ENCODE results near the gene LEMD1.
"Not testable (repeated sequence)": the region's sequence is repeated elsewhere in the genome, so short reads cannot be mapped to it uniquely, and the experiment has no call there.

Gene LEMD1

GRCh38 chr1:205417870-205418635, 3.8 kb downstream of the LEMD1 start:
- H3K27me3 ChIP-seq (ENCODE audit: control insufficient read depth, insufficient read depth, low read length) = no peaks in the 10 kb centered on the region
- peaks cover 4% of the 10 kb centered on the region for H3K4me1 ChIP-seq (ENCODE audit: control insufficient read depth, insufficient read depth, low read length)
- no peaks in the 10 kb centered on the region for H3K36me3 ChIP-seq (ENCODE audit: control insufficient read depth, insufficient read depth, low read length)
- no peak overlapping the region for H3K27ac ChIP-seq (ENCODE audit: low read depth, low read length)
- no peak overlapping the region for H3K9ac ChIP-seq (ENCODE audit: low read length)
- no peak overlapping the region for H3K4me3 ChIP-seq (ENCODE audit: low read length)

- no peaks in the 10 kb centered on the region for H3K36me3 ChIP-seq (ENCODE audit: control insufficient read depth, insufficient read depth, low read length)
- H3K27me3 ChIP-seq (ENCODE audit: control insufficient read depth, insufficient read depth, low read length) = no peaks in the 10 kb centered on the region
- H3K4me3 ChIP-seq (ENCODE audit: low read length) = no peak overlapping the region
- peaks cover 4% of the 10 kb centered on the region for H3K4me1 ChIP-seq (ENCODE audit: control insufficient read depth, insufficient read depth, low read length)
- no peak overlapping the region for H3K9ac ChIP-seq (ENCODE audit: low read length)
- no peak overlapping the region for H3K27ac ChIP-seq (ENCODE audit: low read depth, low read length)
Observed at GRCh38 chr1:205416322-205416721, 5.5 kb downstream of the LEMD1 start.

GRCh38 chr1:205410581-205411298, 11.1 kb downstream of the LEMD1 start:
- no peak overlapping the region for H3K4me3 ChIP-seq (ENCODE audit: low read length)
- H3K4me1 ChIP-seq (ENCODE audit: control insufficient read depth, insufficient read depth, low read length) = peaks cover 2% of the 10 kb centered on the region
- no peaks in the 10 kb centered on the region for H3K27me3 ChIP-seq (ENCODE audit: control insufficient read depth, insufficient read depth, low read length)
- no peak overlapping the region for H3K27ac ChIP-seq (ENCODE audit: low read depth, low read length)
- no peaks in the 10 kb centered on the region for H3K36me3 ChIP-seq (ENCODE audit: control insufficient read depth, insufficient read depth, low read length)
- no peak overlapping the region for H3K9ac ChIP-seq (ENCODE audit: low read length)

- H3K4me1 ChIP-seq (ENCODE audit: control insufficient read depth, insufficient read depth, low read length) = no peaks in the 10 kb centered on the region
- H3K4me3 ChIP-seq (ENCODE audit: low read length) = no peak overlapping the region
- no peak overlapping the region for H3K27ac ChIP-seq (ENCODE audit: low read depth, low read length)
- no peaks in the 10 kb centered on the region for H3K36me3 ChIP-seq (ENCODE audit: control insufficient read depth, insufficient read depth, low read length)
- no peak overlapping the region for H3K9ac ChIP-seq (ENCODE audit: low read length)
- H3K27me3 ChIP-seq (ENCODE audit: control insufficient read depth, insufficient read depth, low read length) = no peaks in the 10 kb centered on the region
Observed at GRCh38 chr1:205407970-205408369, 13.9 kb downstream of the LEMD1 start.

GRCh38 chr1:205406252-205406651, 15.6 kb downstream of the LEMD1 start:
- H3K27me3 ChIP-seq (ENCODE audit: control insufficient read depth, insufficient read depth, low read length); H3K4me3 ChIP-seq (ENCODE audit: low read length); H3K27ac ChIP-seq (ENCODE audit: low read depth, low read length); H3K36me3 ChIP-seq (ENCODE audit: control insufficient read depth, insufficient read depth, low read length); H3K9ac ChIP-seq (ENCODE audit: low read length); H3K4me1 ChIP-seq (ENCODE audit: control insufficient read depth, insufficient read depth, low read length): not testable (repeated sequence)

GRCh38 chr1:205404484-205404883, 17.4 kb downstream of the LEMD1 start:
- not testable (repeated sequence) for H3K27ac ChIP-seq (ENCODE audit: low read depth, low read length); H3K4me1 ChIP-seq (ENCODE audit: control insufficient read depth, insufficient read depth, low read length); H3K9ac ChIP-seq (ENCODE audit: low read length); H3K4me3 ChIP-seq (ENCODE audit: low read length); H3K27me3 ChIP-seq (ENCODE audit: control insufficient read depth, insufficient read depth, low read length); H3K36me3 ChIP-seq (ENCODE audit: control insufficient read depth, insufficient read depth, low read length)

GRCh38 chr1:205398586-205398985, 23.3 kb downstream of the LEMD1 start:
- H3K27me3 ChIP-seq (ENCODE audit: control insufficient read depth, insufficient read depth, low read length) = no peaks in the 10 kb centered on the region
- no peaks in the 10 kb centered on the region for H3K4me1 ChIP-seq (ENCODE audit: control insufficient read depth, insufficient read depth, low read length)
- no peak overlapping the region for H3K4me3 ChIP-seq (ENCODE audit: low read length)
- H3K36me3 ChIP-seq (ENCODE audit: control insufficient read depth, insufficient read depth, low read length) = no peaks in the 10 kb centered on the region
- no peak overlapping the region for H3K27ac ChIP-seq (ENCODE audit: low read depth, low read length)
- H3K9ac ChIP-seq (ENCODE audit: low read length) = no peak overlapping the region

GRCh38 chr1:205396967-205397616, 24.8 kb downstream of the LEMD1 start:
- H3K36me3 ChIP-seq (ENCODE audit: control insufficient read depth, insufficient read depth, low read length) = no peaks in the 10 kb centered on the region
- no peaks in the 10 kb centered on the region for H3K27me3 ChIP-seq (ENCODE audit: control insufficient read depth, insufficient read depth, low read length)
- no peak overlapping the region for H3K4me3 ChIP-seq (ENCODE audit: low read length)
- no peaks in the 10 kb centered on the region for H3K4me1 ChIP-seq (ENCODE audit: control insufficient read depth, insufficient read depth, low read length)
- H3K9ac ChIP-seq (ENCODE audit: low read length) = no peak overlapping the region
- no peak overlapping the region for H3K27ac ChIP-seq (ENCODE audit: low read depth, low read length)

- Histone ChIP-seq H3K36me3 (ENCODE audit: control insufficient read depth, insufficient read depth, low read length) (no peaks in the 10 kb centered on the region), H3K9ac (ENCODE audit: low read length) (no peak overlapping the region), H3K4me3 (ENCODE audit: low read length) (no peak overlapping the region), H3K4me1 (ENCODE audit: control insufficient read depth, insufficient read depth, low read length) (no peaks in the 10 kb centered on the region), H3K27me3 (ENCODE audit: control insufficient read depth, insufficient read depth, low read length) (no peaks in the 10 kb centered on the region), H3K27ac (ENCODE audit: low read depth, low read length) (no peak overlapping the region)
Observed at GRCh38 chr1:205395616-205396015, 26.2 kb downstream of the LEMD1 start.

- H3K27me3 ChIP-seq (ENCODE audit: control insufficient read depth, insufficient read depth, low read length) = no peaks in the 10 kb centered on the region
- no peak overlapping the region for H3K27ac ChIP-seq (ENCODE audit: low read depth, low read length)
- H3K4me1 ChIP-seq (ENCODE audit: control insufficient read depth, insufficient read depth, low read length) = no peaks in the 10 kb centered on the region
- H3K9ac ChIP-seq (ENCODE audit: low read length) = no peak overlapping the region
- H3K36me3 ChIP-seq (ENCODE audit: control insufficient read depth, insufficient read depth, low read length) = no peaks in the 10 kb centered on the region
- no peak overlapping the region for H3K4me3 ChIP-seq (ENCODE audit: low read length)
Observed at GRCh38 chr1:205392650-205393049, 29.2 kb downstream of the LEMD1 start.

GRCh38 chr1:205391386-205391785, 30.5 kb downstream of the LEMD1 start:
- Histone ChIP-seq H3K4me3 (ENCODE audit: low read length) (no peak overlapping the region), H3K4me1 (ENCODE audit: control insufficient read depth, insufficient read depth, low read length) (no peaks in the 10 kb centered on the region), H3K27ac (ENCODE audit: low read depth, low read length) (no peak overlapping the region), H3K36me3 (ENCODE audit: control insufficient read depth, insufficient read depth, low read length) (no peaks in the 10 kb centered on the region), H3K27me3 (ENCODE audit: control insufficient read depth, insufficient read depth, low read length) (no peaks in the 10 kb centered on the region), H3K9ac (ENCODE audit: low read length) (no peak overlapping the region)

- Histone ChIP-seq H3K4me1 (ENCODE audit: control insufficient read depth, insufficient read depth, low read length) (no peaks in the 10 kb centered on the region), H3K27me3 (ENCODE audit: control insufficient read depth, insufficient read depth, low read length) (no peaks in the 10 kb centered on the region), H3K36me3 (ENCODE audit: control insufficient read depth, insufficient read depth, low read length) (no peaks in the 10 kb centered on the region), H3K4me3 (ENCODE audit: low read length) (no peak overlapping the region), H3K27ac (ENCODE audit: low read depth, low read length) (no peak overlapping the region), H3K9ac (ENCODE audit: low read length) (no peak overlapping the region)
Observed at GRCh38 chr1:205387845-205388244, 34.0 kb downstream of the LEMD1 start.

Measured in rectal smooth muscle tissue (tissue), 1 donor.